Prostate gland (tissue), 2 donors: ENCODE measurements around the gene SERPINA10.

Source experiments
- CTCF ChIP-seq, 4 experiments: fragments of 200-600 bp in 2 of 4; fragments of 450-650 bp in 2 of 4; sonication (generic) in 2 of 4; IDR thresholded peaks; 1 replicate in 3 of 4; 2 replicates in 1 of 4; pipeline ENCODE4 v1.5.1; 2016 to 2019; ENCODE audit warnings: antibody characterized with exemption in 4 of 4, mild to moderate bottlenecking in 2 of 4, moderate library complexity in 2 of 4
- POLR2A ChIP-seq: fragments of 450-650 bp; IDR thresholded peaks from one replicate; pipeline ENCODE4 v1.6.1; 2016; ENCODE audit warnings: antibody characterized with exemption, mild to moderate bottlenecking
- POLR2AphosphoS5 ChIP-seq: sonication (generic); formaldehyde crosslinking; IDR thresholded peaks from one replicate; pipeline ENCODE4 v1.6.1; 2017; ENCODE audit warnings: antibody characterized with exemption

- TF ChIP-seq POLR2A (no peak), CTCF (IDR thresholded peaks at IDR 0.05) (no peak), POLR2AphosphoS5 (peak; percentile 19)
Measured at GRCh38 chr14:94312481-94313246, 19.6 kb upstream of the SERPINA10 start.
